Renal cortical epithelial cell (primary cell): Measurements from ENCODE around the gene ROR2. TPM values are rescaled to one million over a fixed set of nuclear protein-coding genes. Genes with fewer than 3 reads are reported as not detected.
"Not testable (repeated sequence)": the region's sequence is repeated elsewhere in the genome, so short reads cannot be mapped to it uniquely, and the experiment has no call there.

Experiments
- DNase-seq: peaks from one replicate; pipeline ENCODE4 v3.0.0-alpha.2; 2011; ENCODE audit warnings: low read depth
- total RNA-seq: library from RNA; depleted of rRNA; stranded (reverse); fragments of >200 nt; gene quantifications from 2 replicates; pipeline ENCODE4 v1.2.3, GENCODE V29; 2014

Gene ROR2
- total RNA-seq, 1 donor from 2014 or later: 4.4 TPM

- no peak for DNase-seq
Observed at GRCh38 chr9:91519520-91520277, 430.3 kb downstream of the ROR2 start.

- no peak for DNase-seq
Observed at GRCh38 chr9:91518462-91518861, 431.6 kb downstream of the ROR2 start.

- no peak for DNase-seq
Observed at GRCh38 chr9:91517801-91518200, 432.2 kb downstream of the ROR2 start.

GRCh38 chr9:91517332-91517731 lies 432.7 kb downstream of the ROR2 start:
- DNase-seq: not testable (repeated sequence)

- DNase-seq: no peak
Observed at GRCh38 chr9:91516777-91517176, 433.3 kb downstream of the ROR2 start.

GRCh38 chr9:91516081-91516480 lies 433.9 kb downstream of the ROR2 start:
- DNase-seq: no peak

- DNase-seq: peak; percentile 61
Observed at GRCh38 chr9:91515074-91515687, 434.8 kb downstream of the ROR2 start.

Other genes starting within 250 kb of the ROR2 start
- 144 and 180 TPM in 2 replicates for gene SPTLC1, start 165.2 kb upstream of the ROR2 start, total RNA-seq